GM23248 (cell line): ENCODE results near the gene BPIFA1.

Source experiments
- EZH2 ChIP-seq: fragments of 200-600 bp; sonication (generic); IDR thresholded peaks from 2 replicates; pipeline ENCODE4 v1.6.1; 2018; ENCODE audit warnings: antibody characterized with exemption, mild to moderate bottlenecking; ENCODE audit not compliant: insufficient read depth, poor library complexity, severe bottlenecking
- EZH2phosphoT487 ChIP-seq: fragments of 200-600 bp; sonication (generic); IDR thresholded peaks from 2 replicates; pipeline ENCODE4 v1.6.1; 2018; ENCODE audit warnings: antibody characterized with exemption, moderate library complexity, mild to moderate bottlenecking, low read depth; ENCODE audit not compliant: insufficient read depth

DNA sequence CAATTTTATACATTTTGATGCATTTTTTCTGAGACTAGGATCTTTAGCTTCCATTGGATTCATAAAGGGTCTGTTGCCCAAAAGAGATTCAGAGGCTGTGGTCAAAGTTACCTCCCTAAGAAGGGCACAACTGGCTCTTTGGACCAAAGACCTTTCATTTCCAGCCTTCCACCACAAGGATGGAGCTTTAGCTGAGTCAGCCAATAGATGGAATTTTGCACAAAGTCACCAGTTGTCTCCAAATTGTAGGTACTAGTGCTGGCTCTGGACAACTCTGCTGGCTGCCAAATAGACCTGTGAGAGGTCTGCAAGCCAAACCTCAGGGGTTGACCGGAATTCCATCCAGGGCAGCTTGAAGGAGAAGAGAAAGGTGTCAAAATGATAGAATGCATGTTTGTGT lies 555 bp downstream of the BPIFA1 start:
- TF ChIP-seq EZH2 = no peak
- TF ChIP-seq EZH2phosphoT487 = no peak
